D721Med (cell line): ENCODE measurements around the gene OR6Y1.

Experiments
- DNase-seq: peaks from one replicate; pipeline ENCODE4 v3.0.0; 2011; ENCODE audit warnings: low spot score; ENCODE audit not compliant: insufficient read length
- FAIRE-seq: peaks from 2 replicates; lab custom pipeline; 2011; peaks lifted over from hg19 to GRCh38; lab: Jason Lieb, UNC
- TF ChIP-seq, protein P1 (sequence below): IDR thresholded peaks from 2 replicates; pipeline ENCODE4 v1.5.1; 2012; ENCODE audit warnings: mild to moderate bottlenecking, control low read depth; ENCODE audit not compliant: insufficient read depth; ENCODE audit errors: missing control alignments

The OR6Y1 gene

DNA sequence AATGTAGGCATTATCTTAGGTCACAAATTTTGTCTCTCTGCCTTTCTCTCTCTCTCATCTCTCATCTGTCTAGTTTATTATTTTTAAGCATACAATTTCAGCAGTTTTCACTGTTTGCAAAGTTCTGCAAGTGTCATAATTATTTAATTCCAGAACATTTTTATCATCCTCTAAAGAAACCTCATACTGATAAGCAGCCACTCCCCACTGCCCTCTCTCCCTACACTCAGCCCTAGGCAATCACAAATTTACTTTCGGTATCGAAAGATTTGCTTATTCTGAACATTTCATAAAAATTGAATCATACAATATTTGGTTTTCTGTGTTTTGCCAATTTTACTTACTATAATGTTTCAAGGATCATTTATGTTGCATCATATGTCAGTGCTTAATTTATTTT, 16.6 kb downstream of the OR6Y1 start:
- TF ChIP-seq, protein P1, sequence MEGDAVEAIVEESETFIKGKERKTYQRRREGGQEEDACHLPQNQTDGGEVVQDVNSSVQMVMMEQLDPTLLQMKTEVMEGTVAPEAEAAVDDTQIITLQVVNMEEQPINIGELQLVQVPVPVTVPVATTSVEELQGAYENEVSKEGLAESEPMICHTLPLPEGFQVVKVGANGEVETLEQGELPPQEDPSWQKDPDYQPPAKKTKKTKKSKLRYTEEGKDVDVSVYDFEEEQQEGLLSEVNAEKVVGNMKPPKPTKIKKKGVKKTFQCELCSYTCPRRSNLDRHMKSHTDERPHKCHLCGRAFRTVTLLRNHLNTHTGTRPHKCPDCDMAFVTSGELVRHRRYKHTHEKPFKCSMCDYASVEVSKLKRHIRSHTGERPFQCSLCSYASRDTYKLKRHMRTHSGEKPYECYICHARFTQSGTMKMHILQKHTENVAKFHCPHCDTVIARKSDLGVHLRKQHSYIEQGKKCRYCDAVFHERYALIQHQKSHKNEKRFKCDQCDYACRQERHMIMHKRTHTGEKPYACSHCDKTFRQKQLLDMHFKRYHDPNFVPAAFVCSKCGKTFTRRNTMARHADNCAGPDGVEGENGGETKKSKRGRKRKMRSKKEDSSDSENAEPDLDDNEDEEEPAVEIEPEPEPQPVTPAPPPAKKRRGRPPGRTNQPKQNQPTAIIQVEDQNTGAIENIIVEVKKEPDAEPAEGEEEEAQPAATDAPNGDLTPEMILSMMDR, result no peak
- FAIRE-seq, result no peak
- no peak for DNase-seq

DNA sequence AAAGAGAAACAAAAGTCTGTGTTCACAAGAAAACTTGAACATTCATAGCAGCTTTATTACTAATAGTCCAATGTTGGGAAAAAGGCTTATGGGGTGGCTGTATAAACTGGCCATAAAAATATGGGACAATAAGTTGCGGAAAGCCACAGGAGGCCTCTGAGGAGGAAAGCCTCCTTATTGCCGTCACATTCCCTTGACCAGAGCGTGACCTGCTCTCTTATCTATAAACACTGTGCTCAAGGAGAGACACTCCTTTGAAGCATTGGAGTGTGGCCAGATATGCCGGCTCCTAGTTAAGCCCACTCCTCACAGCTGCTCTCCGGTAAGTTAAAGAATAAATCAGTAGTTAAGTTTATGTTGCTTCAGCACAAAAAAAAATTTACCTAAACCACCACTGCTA, 19.7 kb downstream of the OR6Y1 start:
- DNase-seq, result no peak
- no peak for FAIRE-seq
- TF ChIP-seq, protein P1, result no peak

DNA sequence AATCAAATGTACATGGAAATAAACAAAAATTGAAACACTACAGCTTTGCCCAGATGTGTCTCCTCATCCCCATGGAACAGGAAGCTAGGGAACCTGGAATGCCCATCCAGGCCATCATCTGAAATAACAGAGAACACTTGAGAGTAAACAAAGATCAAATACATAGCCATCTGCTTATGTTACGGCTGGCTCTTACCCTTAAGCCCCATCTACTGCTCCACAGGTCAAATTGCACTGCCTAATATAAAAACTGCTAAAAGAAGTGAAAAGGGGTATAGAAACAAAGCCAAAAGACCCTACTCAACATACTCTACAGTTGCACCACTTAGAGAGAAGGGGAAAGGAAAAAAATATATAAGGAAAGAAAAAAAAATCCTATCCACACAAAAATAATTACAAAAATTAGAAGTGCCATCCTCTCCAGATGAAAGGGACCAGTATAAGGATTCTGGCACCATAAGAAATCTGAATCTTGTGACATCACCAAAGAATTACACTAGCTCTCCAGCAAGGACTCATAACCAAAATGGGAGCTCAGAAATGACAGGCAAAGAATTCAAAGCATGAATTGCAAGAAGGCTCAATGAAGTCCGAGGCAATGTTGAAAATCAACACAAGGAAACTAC, 26.9 kb downstream of the OR6Y1 start:
- no peak for DNase-seq
- TF ChIP-seq, protein P1, result peak; percentile 37
- no peak for FAIRE-seq

DNA sequence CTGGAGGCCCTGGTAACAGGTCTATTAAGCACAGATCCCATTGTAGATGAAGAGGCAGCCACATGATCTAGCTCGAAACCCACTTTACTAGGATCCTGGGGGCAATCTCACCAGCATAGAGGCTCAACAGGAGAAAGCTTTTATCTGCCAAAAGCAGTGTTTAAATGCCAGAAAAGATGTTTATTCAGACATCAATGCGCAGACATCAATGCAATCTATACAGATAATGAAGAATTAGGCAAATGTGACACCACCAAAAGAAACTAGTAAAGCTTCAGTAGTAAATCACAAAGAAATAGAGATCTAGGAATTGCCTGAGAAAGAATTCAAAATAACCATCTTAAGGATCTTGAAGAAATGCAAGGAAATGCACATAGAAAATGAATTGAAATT, 32.5 kb downstream of the OR6Y1 start:
- no peak for DNase-seq
- TF ChIP-seq, protein P1, result no peak
- FAIRE-seq, result no peak

DNA sequence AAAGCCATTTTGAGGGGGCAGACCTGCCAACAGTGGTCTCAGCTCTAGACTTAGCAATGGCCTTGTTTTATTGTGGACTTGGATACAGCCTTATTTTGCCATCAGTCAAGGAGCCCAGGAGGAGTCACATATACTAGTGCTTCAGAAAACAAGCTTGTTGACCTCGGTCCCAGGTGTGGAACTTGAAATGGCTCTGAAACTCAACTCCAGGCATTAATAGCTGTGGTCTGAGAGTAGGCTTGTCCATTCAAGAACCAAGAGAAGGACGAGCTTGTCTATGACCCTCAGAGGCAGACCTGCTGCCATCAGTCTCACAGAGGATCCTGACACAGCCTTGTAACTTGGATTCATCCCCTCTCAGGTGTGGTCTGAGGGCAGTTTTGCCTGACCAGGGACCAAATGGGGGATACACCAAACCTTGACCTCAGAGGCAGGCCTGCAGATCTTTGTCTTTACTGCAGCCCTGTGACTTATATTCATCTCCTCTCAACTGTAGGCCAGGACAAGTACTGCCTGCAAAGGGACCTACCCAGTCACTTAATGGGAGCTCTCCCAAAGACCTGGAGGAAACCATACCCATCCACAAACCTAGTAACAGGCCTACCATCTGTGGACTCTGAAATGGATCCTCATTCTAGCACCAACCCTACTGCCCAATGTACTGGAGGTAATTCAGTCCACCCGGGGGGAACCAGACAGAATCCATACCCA, 33.1 kb downstream of the OR6Y1 start:
- DNase-seq, result no peak
- TF ChIP-seq, protein P1, result no peak
- FAIRE-seq, result no peak

DNA sequence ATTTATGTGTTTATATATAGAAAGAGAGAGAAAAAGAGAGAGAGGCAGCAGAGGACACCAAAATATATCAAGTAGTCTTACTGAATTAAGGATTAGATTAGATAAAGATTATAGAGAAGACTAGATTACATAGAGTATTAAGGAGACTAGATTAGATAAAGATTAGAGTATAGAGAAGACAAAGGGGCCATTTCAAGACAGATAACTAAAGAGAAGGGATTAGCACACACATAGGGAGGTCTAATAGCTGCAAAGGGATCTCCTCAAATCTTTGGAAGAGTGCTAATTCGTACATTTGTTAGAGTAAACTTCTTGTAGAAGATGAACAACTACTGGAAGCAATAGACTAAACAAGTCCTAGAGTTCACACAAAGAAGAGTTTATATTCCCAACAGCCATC, 34.2 kb downstream of the OR6Y1 start:
- TF ChIP-seq, protein P1, result no peak
- no peak for DNase-seq
- no peak for FAIRE-seq

DNA sequence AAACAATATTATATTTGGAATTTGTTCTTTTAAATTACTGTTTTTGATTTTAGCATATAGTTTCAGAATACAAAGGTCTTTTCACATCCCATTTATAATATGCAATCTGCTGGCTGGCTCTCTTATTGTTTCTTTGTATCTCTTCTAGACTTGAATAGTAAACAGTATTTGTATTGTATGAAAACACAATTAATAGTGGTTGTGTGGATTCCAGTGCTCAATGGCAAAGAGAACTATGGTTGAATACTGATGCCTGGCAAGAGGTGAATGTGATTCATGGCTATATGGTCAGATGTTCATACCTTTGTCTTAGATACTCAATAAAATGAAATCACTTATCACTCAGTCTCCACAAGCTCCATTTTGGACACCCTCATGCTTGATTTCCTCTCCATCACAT, 37.2 kb downstream of the OR6Y1 start:
- FAIRE-seq, result no peak
- TF ChIP-seq, protein P1, result no peak
- DNase-seq, result no peak
